Natural killer cell treated with Interleukin-12 subunit alpha and Interleukin-12 subunit beta and Interleukin-15 and Interleukin-18, amount 100 ng/mL, for 72 hours (primary cell): Measurements from ENCODE around the gene DLG1. TPM values are rescaled to one million over a fixed set of nuclear protein-coding genes. Genes with fewer than 3 reads are reported as not detected.
"Not testable (repeated sequence)": the region's sequence is repeated elsewhere in the genome, so short reads cannot be mapped to it uniquely, and the experiment has no call there.

ENCODE experiments used
- ATAC-seq, 2 donors: fragments of 150-1000 bp; cut with Tn5 transposase in 1 of 2; sonication (Bioruptor Pico), chemical (Tn5 transposase) in 1 of 2; 2 replicates each; pipeline ENCODE4 v1.10.0; 2021
- DNase-seq: peaks from one replicate; pipeline ENCODE4 v3.0.0; 2022; ENCODE audit warnings: low spot score
- H3K27ac Mint-ChIP-seq, 2 donors: 1 replicate in 1 of 2; 2 replicates in 1 of 2; pipeline ENCODE4 v1.8.0; 2022; ENCODE audit warnings: mixed read lengths in 2 of 2, mild to moderate bottlenecking in 1 of 2, moderate library complexity in 1 of 2
- H3K27me3 Mint-ChIP-seq, 2 donors: 1 replicate in 1 of 2; 2 replicates in 1 of 2; pipeline ENCODE4 v1.8.0; 2022; ENCODE audit warnings: mixed read lengths in 2 of 2
- H3K36me3 Mint-ChIP-seq: one replicate; pipeline ENCODE4 v1.8.0; 2022; ENCODE audit warnings: mixed read lengths
- H3K4me1 Mint-ChIP-seq, 2 donors: 1 replicate in 1 of 2; 2 replicates in 1 of 2; pipeline ENCODE4 v1.8.0; 2022; ENCODE audit warnings: low read depth in 2 of 2, mixed read lengths in 2 of 2, mild to moderate bottlenecking in 1 of 2
- H3K4me3 Mint-ChIP-seq: one replicate; pipeline ENCODE4 v1.8.0; 2022; ENCODE audit warnings: mixed read lengths
- H3K9me3 Mint-ChIP-seq: 2 replicates; pipeline ENCODE4 v1.8.0; 2022; ENCODE audit warnings: mixed read lengths
- total RNA-seq, 2 donors: library from RNA; stranded (reverse); gene quantifications; one replicate each; pipeline ENCODE4 v1.2.3, GENCODE V29; 2022

DLG1 gene
- total RNA-seq, 2 donors from 2014 or later, result 76.5 to 121 TPM

- H3K27ac Mint-ChIP-seq, result peak overlapping the region; percentile 36 to 52
- H3K4me3 Mint-ChIP-seq, result peak overlapping the region; percentile 41
- H3K4me1 Mint-ChIP-seq, result peaks cover 32 to 48% of the 10 kb centered on the region in 2 donors
These were observed 5.8 kb downstream of the DLG1 start for GRCh38 chr3:197292648-197293047.

GRCh38 chr3:197292083-197292646 is 6.2 kb downstream of the DLG1 start:
- Mint-ChIP-seq H3K4me3 (peak overlapping the region; percentile 41), H3K9me3 (no peaks in the 10 kb centered on the region), H3K4me1 (peaks cover 30 to 47% of the 10 kb centered on the region in 2 donors), H3K27ac (peak overlapping the region; percentile 36 to 52), H3K27me3 (no peaks in the 10 kb centered on the region), H3K36me3 (peaks cover 15% of the 10 kb centered on the region)
- ATAC-seq (peak; percentile 77 to 91), DNase-seq (no peak)

More at GRCh38 chr3:197292648-197293047, 5.8 kb downstream of the DLG1 start:
- no peaks in the 10 kb centered on the region for H3K27me3 Mint-ChIP-seq
- DNase-seq (no peak), ATAC-seq (no peak)
- H3K9me3 Mint-ChIP-seq, result no peaks in the 10 kb centered on the region
- H3K36me3 Mint-ChIP-seq, result peaks cover 16% of the 10 kb centered on the region

GRCh38 chr3:197289726-197290125 is 8.7 kb downstream of the DLG1 start:
- H3K4me3 Mint-ChIP-seq, result no peak overlapping the region
- peaks cover 31 to 32% of the 10 kb centered on the region in 2 donors for H3K4me1 Mint-ChIP-seq
- H3K36me3 Mint-ChIP-seq, result peaks cover 17% of the 10 kb centered on the region

GRCh38 chr3:197286678-197287077 is 11.7 kb downstream of the DLG1 start:
- Mint-ChIP-seq H3K36me3 (peaks cover 21% of the 10 kb centered on the region), H3K27ac (no peak overlapping the region)

More at GRCh38 chr3:197289726-197290125, 8.7 kb downstream of the DLG1 start:
- no peak for DNase-seq
- H3K27me3 Mint-ChIP-seq, result no peaks in the 10 kb centered on the region
- peak overlapping the region in 1 of 2 donors; percentile 28 for H3K27ac Mint-ChIP-seq
- ATAC-seq, result no peak
- H3K9me3 Mint-ChIP-seq, result no peaks in the 10 kb centered on the region

GRCh38 chr3:197285557-197285956 is 12.9 kb downstream of the DLG1 start:
- Mint-ChIP-seq H3K36me3 (peaks cover 23% of the 10 kb centered on the region), H3K4me1 (peaks cover 10 to 13% of the 10 kb centered on the region in 2 donors), H3K9me3 (no peaks in the 10 kb centered on the region), H3K27me3 (no peaks in the 10 kb centered on the region), H3K27ac (no peak overlapping the region), H3K4me3 (no peak overlapping the region)
- DNase-seq (no peak), ATAC-seq (no peak)

More at GRCh38 chr3:197286678-197287077, 11.7 kb downstream of the DLG1 start:
- Mint-ChIP-seq H3K4me3 (no peak overlapping the region), H3K4me1 (peaks cover 17 to 22% of the 10 kb centered on the region in 2 donors), H3K27me3 (no peaks in the 10 kb centered on the region), H3K9me3 (no peaks in the 10 kb centered on the region)
- ATAC-seq (no peak), DNase-seq (no peak)

- peaks cover 16% of the 10 kb centered on the region for H3K36me3 Mint-ChIP-seq
- H3K9me3 Mint-ChIP-seq, result no peaks in the 10 kb centered on the region
- peaks cover 5 to 9% of the 10 kb centered on the region in 2 donors for H3K4me1 Mint-ChIP-seq
- no peaks in the 10 kb centered on the region for H3K27me3 Mint-ChIP-seq
- H3K4me3 Mint-ChIP-seq, result no peak overlapping the region
- no peak for DNase-seq
- ATAC-seq, result no peak
- H3K27ac Mint-ChIP-seq, result no peak overlapping the region
These were observed 15.4 kb downstream of the DLG1 start for GRCh38 chr3:197283045-197283444.

- peaks cover 5 to 9% of the 10 kb centered on the region in 2 donors for H3K4me1 Mint-ChIP-seq
These were observed 16.6 kb downstream of the DLG1 start for GRCh38 chr3:197281849-197282248.

GRCh38 chr3:197280156-197280555 is 18.3 kb downstream of the DLG1 start:
- H3K4me3 Mint-ChIP-seq, result no peak overlapping the region
- ATAC-seq, result no peak
- H3K27ac Mint-ChIP-seq, result no peak overlapping the region
- no peaks in the 10 kb centered on the region for H3K27me3 Mint-ChIP-seq
- H3K4me1 Mint-ChIP-seq, result peaks cover 7 to 16% of the 10 kb centered on the region in 2 donors
- DNase-seq, result no peak
- peaks cover 14% of the 10 kb centered on the region for H3K36me3 Mint-ChIP-seq
- H3K9me3 Mint-ChIP-seq, result no peaks in the 10 kb centered on the region

More at GRCh38 chr3:197281849-197282248, 16.6 kb downstream of the DLG1 start:
- peaks cover 16% of the 10 kb centered on the region for H3K36me3 Mint-ChIP-seq
- no peak for DNase-seq
- H3K27me3 Mint-ChIP-seq, result no peaks in the 10 kb centered on the region
- H3K9me3 Mint-ChIP-seq, result no peaks in the 10 kb centered on the region
- no peak overlapping the region for H3K4me3 Mint-ChIP-seq
- no peak for ATAC-seq
- H3K27ac Mint-ChIP-seq, result no peak overlapping the region

- Mint-ChIP-seq H3K36me3 (peaks cover 14% of the 10 kb centered on the region), H3K27ac (no peak overlapping the region), H3K9me3 (no peaks in the 10 kb centered on the region), H3K27me3 (no peaks in the 10 kb centered on the region), H3K4me3 (no peak overlapping the region), H3K4me1 (peaks cover 13 to 24% of the 10 kb centered on the region in 2 donors)
- ATAC-seq (no peak), DNase-seq (no peak)
These were observed 19.5 kb downstream of the DLG1 start for GRCh38 chr3:197278933-197279332.

GRCh38 chr3:197276808-197277207 is 21.6 kb downstream of the DLG1 start:
- not testable (repeated sequence) for H3K27ac Mint-ChIP-seq, H3K27me3 Mint-ChIP-seq, H3K4me3 Mint-ChIP-seq, H3K9me3 Mint-ChIP-seq, DNase-seq, ATAC-seq
- peaks cover 23 to 35% of the 10 kb centered on the region in 2 donors for H3K4me1 Mint-ChIP-seq
- peaks cover 12% of the 10 kb centered on the region for H3K36me3 Mint-ChIP-seq

- no peak overlapping the region for H3K4me3 Mint-ChIP-seq
- peaks cover 44 to 47% of the 10 kb centered on the region in 2 donors for H3K4me1 Mint-ChIP-seq
- H3K27me3 Mint-ChIP-seq, result no peaks in the 10 kb centered on the region
- ATAC-seq (no peak), DNase-seq (no peak)
- H3K36me3 Mint-ChIP-seq, result no peaks in the 10 kb centered on the region
- H3K27ac Mint-ChIP-seq, result no peak overlapping the region
- no peaks in the 10 kb centered on the region for H3K9me3 Mint-ChIP-seq
These were observed 27.7 kb downstream of the DLG1 start for GRCh38 chr3:197270558-197271317.

- ATAC-seq (no peak), DNase-seq (no peak)
- peaks cover 36 to 43% of the 10 kb centered on the region in 2 donors for H3K4me1 Mint-ChIP-seq
- no peaks in the 10 kb centered on the region for H3K9me3 Mint-ChIP-seq
- no peak overlapping the region for H3K4me3 Mint-ChIP-seq
- no peaks in the 10 kb centered on the region for H3K27me3 Mint-ChIP-seq
- no peaks in the 10 kb centered on the region for H3K36me3 Mint-ChIP-seq
- H3K27ac Mint-ChIP-seq, result no peak overlapping the region
These were observed 29.4 kb downstream of the DLG1 start for GRCh38 chr3:197269024-197269423.

- Mint-ChIP-seq H3K27ac (no peak overlapping the region), H3K27me3 (no peaks in the 10 kb centered on the region), H3K9me3 (no peaks in the 10 kb centered on the region), H3K36me3 (no peaks in the 10 kb centered on the region), H3K4me3 (no peak overlapping the region), H3K4me1 (peaks cover 32 to 41% of the 10 kb centered on the region in 2 donors)
- ATAC-seq, result no peak
- DNase-seq, result no peak
These were observed 30.1 kb downstream of the DLG1 start for GRCh38 chr3:197268294-197268693.

- no peaks in the 10 kb centered on the region for H3K9me3 Mint-ChIP-seq
- ATAC-seq (no peak), DNase-seq (no peak)
- H3K36me3 Mint-ChIP-seq, result no peaks in the 10 kb centered on the region
- H3K27ac Mint-ChIP-seq, result peak overlapping the region in 1 of 2 donors; percentile 73
- H3K4me3 Mint-ChIP-seq, result no peak overlapping the region
- H3K4me1 Mint-ChIP-seq, result peaks cover 20 to 30% of the 10 kb centered on the region in 2 donors
- H3K27me3 Mint-ChIP-seq, result no peaks in the 10 kb centered on the region
These were observed 32.1 kb downstream of the DLG1 start for GRCh38 chr3:197266331-197266730.
